ENCODE measurements around the gene JAK1.
"Not testable (repeated sequence)": the region's sequence is repeated elsewhere in the genome, so short reads cannot be mapped to it uniquely, and the experiment has no call there.

The JAK1 gene

GRCh38 chr1:64923294-64923718, 43.0 kb downstream of the JAK1 start:
- no peak overlapping the region for H3K27ac ChIP-seq
- TF ChIP-seq CTCF (conservative IDR thresholded peaks at IDR 0.05): no peak

GRCh38 chr1:64922336-64922735, 44.0 kb downstream of the JAK1 start:
- H3K27ac ChIP-seq: no peak overlapping the region
- no peak for TF ChIP-seq CTCF (conservative IDR thresholded peaks at IDR 0.05)

DNA sequence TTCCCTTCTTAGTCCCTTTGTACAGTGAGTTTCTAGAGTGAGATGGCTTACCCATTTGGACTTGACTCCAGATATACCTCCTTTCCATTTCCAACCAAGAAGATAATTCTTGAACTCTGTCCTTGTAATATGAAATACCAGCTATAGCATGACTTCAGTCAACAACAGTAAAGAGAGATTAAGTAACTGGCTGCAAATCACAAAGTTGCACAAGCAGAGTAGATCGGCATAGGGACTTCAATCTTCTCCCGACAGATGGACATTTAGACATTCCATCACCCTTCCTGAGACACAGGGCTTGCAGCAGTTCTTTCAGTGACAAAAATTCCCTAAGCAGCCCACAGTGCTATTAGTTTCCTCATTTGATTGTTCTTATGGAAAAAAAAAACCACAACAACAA, 44.6 kb downstream of the JAK1 start:
- no peak for TF ChIP-seq CTCF (conservative IDR thresholded peaks at IDR 0.05)
- H3K27ac ChIP-seq: no peak overlapping the region

DNA sequence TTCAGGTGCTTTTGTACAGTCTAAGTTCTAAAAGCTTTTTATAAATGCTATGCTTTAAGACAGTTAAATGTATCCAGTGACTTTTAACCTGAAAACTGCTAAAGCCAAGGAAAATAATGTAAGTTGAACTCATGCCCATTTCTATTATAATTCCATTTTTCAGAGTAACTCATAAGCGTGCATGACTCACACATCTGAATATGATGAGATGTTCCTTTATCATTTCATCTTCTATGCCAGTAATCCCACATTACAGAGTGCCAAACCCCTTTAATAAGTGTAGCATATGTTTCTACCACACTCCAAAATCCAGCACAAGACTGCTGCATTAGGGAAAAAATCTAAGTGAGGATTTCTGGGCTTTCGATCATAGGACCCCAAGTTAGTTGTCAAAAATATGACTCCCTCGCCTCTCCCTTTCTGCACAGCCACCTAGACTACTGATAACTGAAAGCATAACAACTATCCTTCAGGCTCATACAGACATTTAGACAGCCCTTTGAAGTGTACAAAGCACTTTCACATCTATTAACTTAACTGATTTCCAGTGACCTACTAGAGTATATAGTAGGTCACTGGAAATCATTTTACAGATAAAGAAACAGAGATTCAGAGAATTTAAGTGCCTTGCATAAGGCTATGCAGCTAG, 45.3 kb downstream of the JAK1 start:
- no peak for TF ChIP-seq CTCF (conservative IDR thresholded peaks at IDR 0.05)
- no peak overlapping the region for H3K27ac ChIP-seq

GRCh38 chr1:64919120-64919519, 47.2 kb downstream of the JAK1 start:
- H3K27ac ChIP-seq: not testable (repeated sequence)

DNA sequence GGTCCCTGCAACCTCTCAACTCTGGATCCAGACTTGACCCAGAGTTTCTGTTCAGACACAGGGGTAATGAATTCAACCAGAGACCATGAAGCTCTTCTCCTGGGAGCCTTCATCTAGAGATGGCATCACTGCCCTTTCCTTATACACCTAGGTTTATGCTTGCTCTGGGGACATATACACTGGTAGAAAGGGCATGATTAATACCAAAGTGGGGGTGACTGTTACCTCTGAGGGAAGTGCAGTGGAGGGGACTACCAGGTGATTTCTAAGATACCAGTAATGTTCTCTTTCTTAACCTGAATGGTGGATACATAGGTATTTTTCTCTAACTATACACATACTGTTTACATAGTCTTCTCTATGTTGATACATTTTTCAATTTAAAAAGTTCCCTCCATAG, 48.4 kb downstream of the JAK1 start:
- no peak overlapping the region for H3K27ac ChIP-seq
- no peak for TF ChIP-seq CTCF (conservative IDR thresholded peaks at IDR 0.05)

DNA sequence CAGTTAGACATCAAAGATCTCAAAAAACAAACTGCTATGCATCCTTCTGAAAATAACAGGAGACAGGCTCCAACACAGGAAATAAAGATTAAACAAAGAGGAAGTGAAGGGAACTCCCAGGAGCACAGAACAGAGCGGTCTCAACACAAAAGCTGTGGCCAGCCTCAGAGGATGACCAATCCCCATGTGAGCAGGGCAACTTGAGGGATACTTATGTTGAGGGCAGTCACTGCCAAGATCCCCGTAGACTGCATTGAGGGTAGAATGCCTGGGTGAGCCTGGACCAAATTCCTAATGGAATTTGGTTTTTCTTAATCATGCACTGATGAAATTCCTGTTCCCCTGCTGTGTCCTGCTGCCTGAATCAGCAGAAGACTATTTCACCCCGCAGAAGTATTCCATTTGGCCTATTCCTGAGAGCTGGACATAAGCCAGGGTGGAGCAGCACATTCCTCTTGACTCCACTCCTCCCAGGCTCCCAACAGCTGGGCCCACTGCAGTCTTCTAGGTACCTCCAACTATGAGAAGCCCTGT, 49.0 kb downstream of the JAK1 start:
- TF ChIP-seq CTCF (conservative IDR thresholded peaks at IDR 0.05): no peak
- H3K27ac ChIP-seq: no peak overlapping the region

Measured in VCaP (cell line).